Left lung (tissue), 10 donors: ENCODE results near the gene IL10RA. TPM values are rescaled to one million over a fixed set of nuclear protein-coding genes. Genes with fewer than 3 reads are reported as not detected.
A peak's percentile ranks its signal among the peaks of the same experiment; 100 is the strongest.
"Not testable (repeated sequence)": the region's sequence is repeated elsewhere in the genome, so short reads cannot be mapped to it uniquely, and the experiment has no call there.

Experiments
- ATAC-seq: fragments of 200-7000 bp; cut with Tn5 transposase; one replicate; pipeline ENCODE4 v1.9.1; 2020; ENCODE audit warnings: moderate library complexity
- DNase-seq, 4 donors: peaks; one replicate each; pipeline ENCODE4 v3.0.0-alpha.2; 2013 to 2020
- H3K27ac ChIP-seq, 2 donors: fragments of 200-600 bp; sonication (generic) in 1 of 2; one replicate each; pipeline versions ENCODE4 v1.5.0 to v1.8.0; 2020 to 2021
- H3K27me3 ChIP-seq, 2 donors: fragments of 200-600 bp; sonication (generic) in 1 of 2; one replicate each; pipeline versions ENCODE4 v1.5.0 to v1.8.0; 2020 to 2021
- H3K36me3 ChIP-seq, 2 donors: fragments of 200-600 bp; sonication (generic) in 1 of 2; one replicate each; pipeline versions ENCODE4 v1.5.0 to v1.8.0; 2020 to 2021
- H3K4me1 ChIP-seq, 2 donors: fragments of 200-600 bp; one replicate each; pipeline ENCODE4 v1.8.0; 2021
- H3K4me3 ChIP-seq, 2 donors: fragments of 200-600 bp; sonication (generic) in 1 of 2; one replicate each; pipeline versions ENCODE4 v1.5.0 to v1.8.0; 2020 to 2021; ENCODE audit warnings: mild to moderate bottlenecking in 1 of 2
- H3K9me3 ChIP-seq, 2 donors: fragments of 200-600 bp; sonication (generic) in 1 of 2; one replicate each; pipeline versions ENCODE4 v1.5.0 to v1.8.0; 2020 to 2021
- CTCF ChIP-seq, 2 donors: fragments of 200-600 bp; sonication (generic) in 1 of 2; IDR thresholded peaks; one replicate each; pipeline versions ENCODE4 v1.5.0 to v1.8.0; 2021; ENCODE audit warnings: antibody characterized with exemption in 2 of 2
- intact Hi-C, 2 donors: fragments of 100-400 bp; cut with DNase I; formaldehyde crosslinking; loops; one replicate each; pipeline versions ENCODE4 v1.11.2 to v1.14.2; 2022
- polyA plus RNA-seq, 6 donors: library from polyadenylated mRNA; unstranded; fragments of 120-200 nt; gene quantifications; one replicate each; pipeline ENCODE4 v1.2.1, GENCODE V29; 2013; ENCODE audit not compliant: insufficient read length in 6 of 6
- total RNA-seq, 2 donors: library from RNA; stranded (reverse); fragmentation: NEBNext Ultra II Directional; extraction: Animal tissue kit (Norgen Biotek cat#: 25700); gene quantifications; one replicate each; pipeline ENCODE4 v1.2.1, GENCODE V29; 2021
- donor health status: DM: no; HTN: yes; CAD: no.
- donor health status: DM: no; HTN: no; CAD: no.

The IL10RA gene
- total and polyA plus RNA-seq, 8 donors: 4.0 to 56.8 (median 6.0) TPM

GRCh38 chr11:117946842-117947526 lies 39.2 kb upstream of the IL10RA start:
- DNase-seq: peak; percentile 85 to 94 (median 90)
- H3K36me3 ChIP-seq: no peaks in the 10 kb centered on the region
- H3K9me3 ChIP-seq: no peaks in the 10 kb centered on the region
- peak; percentile 97 to 99 for TF ChIP-seq CTCF (IDR thresholded peaks at IDR 0.05)
- no peak overlapping the region for H3K27ac ChIP-seq
- intact Hi-C loops: loop anchor here in 1 of 2 donors (5.0 to 10.0 kb wide), 2 partner anchors 105 to 108 kb away; no protein-coding TSS in a partner anchor
- ATAC-seq: peak; percentile 97
- H3K4me3 ChIP-seq: no peak overlapping the region
- H3K27me3 ChIP-seq: no peaks in the 10 kb centered on the region
- H3K4me1 ChIP-seq: peaks cover 0 to 55% of the 10 kb centered on the region in 2 donors

- not testable (repeated sequence) for H3K36me3 ChIP-seq, DNase-seq, ATAC-seq, H3K27ac ChIP-seq, H3K4me3 ChIP-seq, H3K27me3 ChIP-seq, H3K9me3 ChIP-seq
- intact Hi-C loops: loop anchor here in 1 of 2 donors (5.0 to 10.0 kb wide), 2 partner anchors 105 to 107 kb away; no protein-coding TSS in a partner anchor
- H3K4me1 ChIP-seq: peaks cover 0 to 62% of the 10 kb centered on the region in 2 donors
These were observed 38.4 kb upstream of the IL10RA start for GRCh38 chr11:117947751-117948150.

GRCh38 chr11:117948466-117948865 lies 37.7 kb upstream of the IL10RA start:
- intact Hi-C loops: loop anchor here in 1 of 2 donors (5.0 to 10.0 kb wide), 2 partner anchors 106 kb away; no protein-coding TSS in a partner anchor
- not testable (repeated sequence) for H3K4me3 ChIP-seq, DNase-seq

GRCh38 chr11:117949062-117949461 lies 37.1 kb upstream of the IL10RA start:
- Histone ChIP-seq H3K4me1 (peaks cover 4 to 70% of the 10 kb centered on the region in 2 donors), H3K27me3 (no peaks in the 10 kb centered on the region), H3K36me3 (no peaks in the 10 kb centered on the region), H3K27ac (no peak overlapping the region), H3K4me3 (no peak overlapping the region), H3K9me3 (no peaks in the 10 kb centered on the region)
- DNase-seq (no peak), ATAC-seq (no peak)
- no peak for TF ChIP-seq CTCF (IDR thresholded peaks at IDR 0.05)
- intact Hi-C loops: loop anchor here in 1 of 2 donors (5.0 to 10.0 kb wide), 2 partner anchors 106 to 107 kb away; no protein-coding TSS in a partner anchor

More at GRCh38 chr11:117948466-117948865, 37.7 kb upstream of the IL10RA start:
- H3K9me3 ChIP-seq, ATAC-seq, H3K36me3 ChIP-seq, H3K27ac ChIP-seq, H3K27me3 ChIP-seq: not testable (repeated sequence)
- H3K4me1 ChIP-seq: peaks cover 4 to 69% of the 10 kb centered on the region in 2 donors

- DNase-seq (no peak), ATAC-seq (peak; percentile 15)
- intact Hi-C loops: no loop called here
- no peaks in the 10 kb centered on the region for H3K27me3 ChIP-seq
- H3K36me3 ChIP-seq: no peaks in the 10 kb centered on the region
- no peak overlapping the region for H3K27ac ChIP-seq
- no peak for TF ChIP-seq CTCF (IDR thresholded peaks at IDR 0.05)
- H3K9me3 ChIP-seq: no peaks in the 10 kb centered on the region
- peaks cover 4 to 62% of the 10 kb centered on the region in 2 donors for H3K4me1 ChIP-seq
- H3K4me3 ChIP-seq: no peak overlapping the region
These were observed 35.9 kb upstream of the IL10RA start for GRCh38 chr11:117950301-117950700.
